BE2C (cell line): Measurements from ENCODE around the gene ASIC2.

ENCODE experiments used
- DNase-seq: peaks from one replicate; pipeline ENCODE4 v3.0.0-alpha.2; 2020
- H3K27me3 ChIP-seq: fragments of 250-450 bp; sonication (Bioruptor Pico); 2 replicates; pipeline ENCODE4 v1.5.1; 2020; ENCODE audit warnings: mild to moderate bottlenecking
- H3K36me3 ChIP-seq: fragments of 250-450 bp; sonication (Bioruptor Pico); 2 replicates; pipeline ENCODE4 v1.5.1; 2020; ENCODE audit warnings: mild to moderate bottlenecking
- H3K4me1 ChIP-seq: fragments of 250-450 bp; sonication (Bioruptor Pico); 2 replicates; pipeline ENCODE4 v1.5.1; 2020
- H3K4me3 ChIP-seq: 2 replicates; pipeline ENCODE4 v1.5.1; 2011; ENCODE audit warnings: low read depth, low read length
- H3K9me3 ChIP-seq: fragments of 250-450 bp; sonication (Bioruptor Pico); 2 replicates; pipeline ENCODE4 v1.5.1; 2020
- TF ChIP-seq, protein P1 (sequence below): IDR thresholded peaks from 2 replicates; pipeline ENCODE4 v1.5.1; 2012; ENCODE audit warnings: mild to moderate bottlenecking, low read depth, low read length

The ASIC2 gene

DNA sequence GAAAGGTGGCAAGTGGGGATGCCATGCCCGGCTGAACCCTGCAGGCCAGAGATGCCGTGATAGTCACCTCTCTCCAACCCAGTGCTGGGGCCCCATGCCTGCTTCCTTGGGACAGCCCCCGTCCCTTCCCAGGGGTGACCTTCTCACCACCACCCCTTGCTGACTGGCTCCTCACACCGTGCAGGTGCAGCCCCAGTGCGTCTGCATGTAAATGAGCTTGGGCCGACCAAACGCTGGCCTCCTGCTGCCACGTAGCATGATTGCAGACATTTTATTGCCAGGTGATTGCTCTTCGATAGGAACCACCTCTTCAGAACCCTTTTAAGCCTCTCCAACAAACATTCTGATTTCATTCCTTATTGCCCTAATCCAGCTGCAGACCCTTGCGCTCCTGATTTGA, 32.5 kb downstream of the ASIC2 start:
- no peaks in the 10 kb centered on the region for H3K4me1 ChIP-seq
- no peak overlapping the region for H3K4me3 ChIP-seq
- no peaks in the 10 kb centered on the region for H3K9me3 ChIP-seq
- TF ChIP-seq, protein P1, sequence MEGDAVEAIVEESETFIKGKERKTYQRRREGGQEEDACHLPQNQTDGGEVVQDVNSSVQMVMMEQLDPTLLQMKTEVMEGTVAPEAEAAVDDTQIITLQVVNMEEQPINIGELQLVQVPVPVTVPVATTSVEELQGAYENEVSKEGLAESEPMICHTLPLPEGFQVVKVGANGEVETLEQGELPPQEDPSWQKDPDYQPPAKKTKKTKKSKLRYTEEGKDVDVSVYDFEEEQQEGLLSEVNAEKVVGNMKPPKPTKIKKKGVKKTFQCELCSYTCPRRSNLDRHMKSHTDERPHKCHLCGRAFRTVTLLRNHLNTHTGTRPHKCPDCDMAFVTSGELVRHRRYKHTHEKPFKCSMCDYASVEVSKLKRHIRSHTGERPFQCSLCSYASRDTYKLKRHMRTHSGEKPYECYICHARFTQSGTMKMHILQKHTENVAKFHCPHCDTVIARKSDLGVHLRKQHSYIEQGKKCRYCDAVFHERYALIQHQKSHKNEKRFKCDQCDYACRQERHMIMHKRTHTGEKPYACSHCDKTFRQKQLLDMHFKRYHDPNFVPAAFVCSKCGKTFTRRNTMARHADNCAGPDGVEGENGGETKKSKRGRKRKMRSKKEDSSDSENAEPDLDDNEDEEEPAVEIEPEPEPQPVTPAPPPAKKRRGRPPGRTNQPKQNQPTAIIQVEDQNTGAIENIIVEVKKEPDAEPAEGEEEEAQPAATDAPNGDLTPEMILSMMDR: no peak
- DNase-seq: no peak
- H3K27me3 ChIP-seq: no peaks in the 10 kb centered on the region
- H3K36me3 ChIP-seq: no peaks in the 10 kb centered on the region

DNA sequence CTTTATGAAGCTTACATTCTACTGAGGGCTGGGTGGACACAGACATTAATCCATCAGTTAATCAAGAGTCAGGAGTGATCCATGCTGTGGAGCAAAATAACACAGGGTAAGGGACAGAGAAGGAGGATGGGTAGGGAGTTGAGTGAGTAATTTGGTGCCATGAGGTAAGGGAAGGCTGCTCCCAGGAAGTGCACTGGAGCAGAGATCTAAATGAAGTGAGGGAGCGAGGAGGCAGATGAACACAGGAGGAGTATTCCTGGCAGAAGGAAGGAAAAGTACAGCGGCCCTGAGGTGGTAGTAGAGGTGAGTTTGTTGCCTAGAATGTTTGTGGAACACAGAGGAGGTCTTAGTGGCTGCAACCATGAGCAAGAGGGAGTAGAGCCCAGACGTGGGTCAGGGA, 34.8 kb downstream of the ASIC2 start:
- no peaks in the 10 kb centered on the region for H3K36me3 ChIP-seq
- TF ChIP-seq, protein P1: no peak
- no peaks in the 10 kb centered on the region for H3K4me1 ChIP-seq
- no peak for DNase-seq
- no peak overlapping the region for H3K4me3 ChIP-seq
- H3K9me3 ChIP-seq: no peaks in the 10 kb centered on the region
- peaks cover 3% of the 10 kb centered on the region; the same call in 1 of the 2 replicates for H3K27me3 ChIP-seq

DNA sequence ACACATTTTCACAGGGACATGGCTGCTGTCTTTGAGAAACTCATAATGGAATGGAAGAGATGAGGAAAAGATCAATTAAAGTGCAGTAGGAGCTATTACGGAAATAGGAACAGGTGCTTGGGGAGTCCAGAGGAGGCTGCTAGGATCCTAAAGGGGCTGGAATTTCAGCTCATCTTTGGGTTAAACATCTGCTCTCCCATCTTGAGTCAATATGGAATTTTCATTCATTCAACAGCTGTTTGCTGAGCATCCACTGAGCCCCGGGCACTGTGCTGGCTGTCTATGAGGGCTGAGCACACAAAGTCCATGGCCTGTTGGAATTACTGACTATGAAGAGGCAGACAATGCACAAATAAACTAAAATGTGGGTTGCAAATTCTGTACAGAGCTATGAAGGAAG, 47.9 kb downstream of the ASIC2 start:
- Histone ChIP-seq H3K36me3 (no peaks in the 10 kb centered on the region), H3K4me3 (no peak overlapping the region), H3K27me3 (no peaks in the 10 kb centered on the region), H3K9me3 (no peaks in the 10 kb centered on the region), H3K4me1 (no peaks in the 10 kb centered on the region)
- DNase-seq: no peak
- TF ChIP-seq, protein P1: no peak

DNA sequence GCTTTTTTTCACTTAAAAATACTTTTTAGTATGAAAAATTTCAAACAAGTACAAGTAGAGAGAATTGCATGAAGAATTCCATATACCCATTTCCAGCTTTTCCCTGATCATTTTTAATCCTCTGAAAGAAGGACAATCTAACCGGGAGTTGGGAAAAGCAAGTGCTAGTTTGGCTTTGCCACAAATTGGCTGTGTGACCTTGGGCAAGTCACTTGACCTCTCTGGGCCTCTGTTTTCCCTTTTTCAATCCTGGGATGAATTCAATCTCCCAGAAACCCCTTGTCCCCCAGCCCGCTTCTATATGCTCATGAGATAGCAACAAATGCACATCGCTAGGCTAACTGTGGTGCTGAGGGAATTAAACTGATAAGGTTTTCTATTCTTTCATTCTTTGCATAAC, 49.4 kb downstream of the ASIC2 start:
- no peaks in the 10 kb centered on the region for H3K9me3 ChIP-seq
- no peaks in the 10 kb centered on the region for H3K27me3 ChIP-seq
- TF ChIP-seq, protein P1: no peak
- no peaks in the 10 kb centered on the region for H3K36me3 ChIP-seq
- DNase-seq: no peak
- no peaks in the 10 kb centered on the region for H3K4me1 ChIP-seq
- no peak overlapping the region for H3K4me3 ChIP-seq

DNA sequence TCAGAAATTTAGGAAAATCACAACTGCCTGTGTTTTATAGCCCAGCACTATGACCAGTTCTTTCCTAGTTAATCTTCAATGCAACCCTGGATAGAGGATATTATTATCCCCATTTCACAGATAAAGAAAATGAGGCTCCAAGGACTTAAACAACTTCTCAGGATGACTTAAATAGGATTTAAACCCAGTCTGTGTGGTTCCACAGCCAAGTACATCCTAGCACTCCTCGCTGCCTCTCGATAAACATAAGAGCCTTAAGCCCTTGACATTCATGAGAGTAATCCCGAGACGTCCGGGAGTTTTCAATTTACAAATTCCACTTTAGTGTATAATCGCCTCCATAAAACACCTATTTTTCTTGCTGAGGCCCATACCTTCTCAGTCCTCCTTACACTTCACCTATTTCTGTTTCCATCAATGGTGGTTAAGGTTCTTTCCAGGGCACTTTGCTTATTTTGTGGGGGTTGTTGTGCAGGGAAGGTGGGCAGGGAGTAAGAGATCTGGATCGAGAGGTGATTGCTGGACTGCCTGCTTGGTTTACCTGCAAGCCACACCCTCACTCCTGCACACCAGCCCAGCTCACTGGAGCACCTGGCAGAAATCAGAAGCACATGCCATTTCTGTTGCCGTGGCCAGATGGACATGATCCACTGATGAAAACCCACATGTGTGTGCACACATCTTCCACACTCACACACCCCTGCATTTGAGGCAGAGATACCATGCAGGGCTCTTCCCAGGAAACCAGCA, 50.5 kb downstream of the ASIC2 start:
- no peaks in the 10 kb centered on the region for H3K27me3 ChIP-seq
- TF ChIP-seq, protein P1: no peak
- DNase-seq: no peak
- H3K9me3 ChIP-seq: no peaks in the 10 kb centered on the region
- H3K4me3 ChIP-seq: no peak overlapping the region
- no peaks in the 10 kb centered on the region for H3K36me3 ChIP-seq
- H3K4me1 ChIP-seq: no peaks in the 10 kb centered on the region

DNA sequence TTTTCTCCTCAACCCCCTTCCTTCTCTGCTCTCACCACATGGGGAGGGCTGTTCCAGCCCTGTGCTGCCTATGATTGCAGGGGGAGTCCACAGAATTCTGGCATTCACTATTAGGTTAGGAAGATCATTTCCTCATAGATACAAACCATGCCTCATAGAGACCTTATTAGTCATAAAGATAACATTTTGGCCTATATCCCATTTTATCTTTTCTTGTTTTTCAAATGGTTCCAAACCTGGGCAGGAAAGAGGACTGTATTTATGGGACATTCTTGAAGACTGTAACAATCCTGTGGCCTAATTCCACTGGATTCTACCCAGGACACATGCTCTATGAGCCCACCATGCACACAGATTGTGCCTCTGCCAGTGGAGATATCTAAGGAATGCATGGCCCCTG, 51.7 kb downstream of the ASIC2 start:
- TF ChIP-seq, protein P1: no peak
- Histone ChIP-seq H3K4me3 (no peak overlapping the region), H3K36me3 (no peaks in the 10 kb centered on the region), H3K4me1 (no peaks in the 10 kb centered on the region), H3K9me3 (no peaks in the 10 kb centered on the region), H3K27me3 (no peaks in the 10 kb centered on the region)
- DNase-seq: no peak
